SK-N-SH (cell line): ENCODE measurements around the gene CHD5. TPM values are rescaled to one million over a fixed set of nuclear protein-coding genes. Genes with fewer than 3 reads are reported as not detected.

Experiments
- CTCF ChIA-PET: fragments of 300-600, 350-600 bp; formaldehyde crosslinking; extraction: SDS; loops from one replicate; lab custom pipeline; 2021; lab: Yijun Ruan, JAX
- POLR2A ChIA-PET: fragments of 350-600 bp; sonication (Branson Sonifier 250); formaldehyde crosslinking; extraction: SDS; loops from one replicate; lab custom pipeline; 2020; ENCODE audit warnings: antibody characterized with exemption, inconsistent platforms; lab: Yijun Ruan, JAX
- DNase-seq: peaks from one replicate; pipeline ENCODE4 v3.0.0; 2012
- H2AFZ ChIP-seq: fragments of 200-600 bp; sonication (generic); 2 replicates; pipeline ENCODE4 v1.8.1; 2016; ENCODE audit warnings: antibody characterized with exemption, mild to moderate bottlenecking, low read depth
- H3F3A ChIP-seq: fragments of 200-600 bp; sonication (generic); replicated peaks from 2 replicates; pipeline ENCODE3; 2016; ENCODE audit warnings: antibody characterized with exemption, mild to moderate bottlenecking; ENCODE audit not compliant: insufficient read depth
- H3K27ac ChIP-seq, 2 experiments: fragments of 200-500 bp in 1 of 2; fragments of 200-600 bp in 1 of 2; sonication (Bioruptor generic) in 1 of 2; sonication (generic), shearing (Covaris generic) in 1 of 2; 2 replicates each; pipeline versions ENCODE4 v1.5.1 to v1.6.1; 2014 to 2016; ENCODE audit warnings: low read depth in 2 of 2, inconsistent platforms in 1 of 2, low read length in 1 of 2, mild to moderate bottlenecking in 1 of 2, mixed read lengths in 1 of 2
- H3K27me3 ChIP-seq: fragments of 200-600 bp; sonication (generic), shearing (Covaris generic); 2 replicates; pipeline ENCODE4 v1.6.1; 2016; ENCODE audit warnings: mixed run types; ENCODE audit not compliant: insufficient read depth
- H3K36me3 ChIP-seq, 2 experiments: fragments of 200-500 bp in 1 of 2; fragments of 200-600 bp in 1 of 2; sonication (Bioruptor generic) in 1 of 2; sonication (generic) in 1 of 2; replicated peaks in 1 of 2; 2 replicates each; pipeline versions ENCODE3 to v1.5.1; 2014 to 2016; ENCODE audit warnings: low read length in 1 of 2, mild to moderate bottlenecking in 1 of 2; ENCODE audit not compliant: insufficient read depth in 2 of 2, control insufficient read depth in 1 of 2
- H3K4me1 ChIP-seq, 2 experiments: fragments of 200-500 bp in 1 of 2; fragments of 200-600 bp in 1 of 2; sonication (Bioruptor generic) in 1 of 2; sonication (generic), shearing (Covaris generic) in 1 of 2; 2 replicates each; pipeline versions ENCODE4 v1.5.1 to v1.6.1; 2014 to 2016; ENCODE audit warnings: low read depth in 1 of 2, low read length in 1 of 2, mixed run types in 1 of 2; ENCODE audit not compliant: insufficient read depth in 2 of 2, control insufficient read depth in 1 of 2
- H3K4me2 ChIP-seq: fragments of 200-600 bp; sonication (generic), shearing (Covaris generic); 2 replicates; pipeline ENCODE4 v1.6.1; 2017; ENCODE audit warnings: mixed run types
- H3K4me3 ChIP-seq, 2 experiments: fragments of 200-500 bp in 1 of 2; fragments of 200-600 bp in 1 of 2; sonication (Bioruptor generic) in 1 of 2; sonication (generic), shearing (Covaris generic) in 1 of 2; 2 replicates each; pipeline versions ENCODE4 v1.5.1 to v1.8.1; 2014 to 2016; ENCODE audit warnings: low read depth in 2 of 2, inconsistent platforms in 1 of 2, low read length in 1 of 2, mild to moderate bottlenecking in 1 of 2, mixed read lengths in 1 of 2, moderate library complexity in 1 of 2
- H3K79me2 ChIP-seq: fragments of 200-600 bp; sonication (generic); 2 replicates; pipeline ENCODE4 v1.8.1; 2017; ENCODE audit warnings: mild to moderate bottlenecking; ENCODE audit not compliant: insufficient read depth
- H3K9ac ChIP-seq: fragments of 200-600 bp; sonication (generic); 2 replicates; pipeline ENCODE4 v1.6.1; 2017; ENCODE audit warnings: mixed run types
- H3K9me2 ChIP-seq: fragments of 200-600 bp; sonication (generic); 2 replicates; pipeline ENCODE4 v1.6.1; 2017; ENCODE audit warnings: mixed run types
- H3K9me3 ChIP-seq: fragments of 200-600 bp; sonication (generic); 2 replicates; pipeline ENCODE4 v1.6.1; 2017; ENCODE audit warnings: mixed run types, mild to moderate bottlenecking, moderate library complexity
- H4K20me1 ChIP-seq: fragments of 200-600 bp; sonication (generic); 2 replicates; pipeline ENCODE4 v1.6.1; 2017; ENCODE audit warnings: mild to moderate bottlenecking, mixed run types; ENCODE audit not compliant: insufficient read depth
- CTCF ChIP-seq: fragments of 200-600 bp; sonication (generic); IDR thresholded peaks from 2 replicates; pipeline ENCODE4 v1.6.1; 2017; ENCODE audit warnings: antibody characterized with exemption, mild to moderate bottlenecking, moderate library complexity
- FOSL2 ChIP-seq: IDR thresholded peaks from 2 replicates; pipeline ENCODE4 v1.4.0; 2012; ENCODE audit warnings: low read depth, mild to moderate bottlenecking, moderate library complexity, borderline replicate concordance
- FOXM1 ChIP-seq: IDR thresholded peaks from 2 replicates; pipeline ENCODE4 v1.4.0; 2012; ENCODE audit warnings: low read depth, mild to moderate bottlenecking
- GABPA ChIP-seq: IDR thresholded peaks from 2 replicates; pipeline ENCODE4 v1.4.0; 2012; ENCODE audit warnings: low read depth, mild to moderate bottlenecking
- GATA2 ChIP-seq: sonication (generic); formaldehyde crosslinking; IDR thresholded peaks from 2 replicates; pipeline ENCODE4 v1.5.0; 2020; ENCODE audit warnings: mild to moderate bottlenecking, missing genetic modification reagents
- IRF3 ChIP-seq: fragments of 150-350 bp; IDR thresholded peaks from 2 replicates; pipeline ENCODE4 v1.6.1; 2016; ENCODE audit warnings: mild to moderate bottlenecking, low read depth, low read length
- MAX ChIP-seq: IDR thresholded peaks from 2 replicates; pipeline ENCODE4 v1.4.0; 2012; ENCODE audit warnings: low read depth
- NFIC ChIP-seq: IDR thresholded peaks from 2 replicates; pipeline ENCODE4 v1.4.0; 2012; ENCODE audit warnings: borderline replicate concordance
- RCOR1 ChIP-seq: fragments of 150-350 bp; IDR thresholded peaks from 2 replicates; pipeline ENCODE4 v1.6.1; 2017; ENCODE audit warnings: antibody characterized with exemption, low read length
- RFX5 ChIP-seq: IDR thresholded peaks from 2 replicates; pipeline ENCODE4 v1.6.1; 2012; ENCODE audit warnings: mild to moderate bottlenecking, improper control_type of control experiment, low read length
- RXRA ChIP-seq: IDR thresholded peaks from 2 replicates; pipeline ENCODE4 v1.4.0; 2012; ENCODE audit warnings: low read depth, mild to moderate bottlenecking, borderline replicate concordance
- SIN3A ChIP-seq: IDR thresholded peaks from 2 replicates; pipeline ENCODE4 v1.6.1; 2012; ENCODE audit warnings: low read depth, mild to moderate bottlenecking, low read length, moderate library complexity, borderline replicate concordance
- TAF1 ChIP-seq: IDR thresholded peaks from 2 replicates; pipeline ENCODE4 v1.6.1; 2012; ENCODE audit warnings: low read depth, mild to moderate bottlenecking, low read length, moderate library complexity, borderline replicate concordance
- TCF12 ChIP-seq: IDR thresholded peaks from 2 replicates; pipeline ENCODE4 v1.4.0; 2012
- USF1 ChIP-seq: IDR thresholded peaks from 2 replicates; pipeline ENCODE4 v1.4.0; 2012; ENCODE audit warnings: low read depth, borderline replicate concordance
- USF2 ChIP-seq: fragments of 150-350 bp; IDR thresholded peaks from 2 replicates; pipeline ENCODE4 v1.6.1; 2017; ENCODE audit warnings: antibody characterized with exemption, low read length, low read depth, borderline replicate concordance
- YY1 ChIP-seq: IDR thresholded peaks from 2 replicates; pipeline ENCODE4 v1.4.0; 2012; ENCODE audit warnings: low read depth, mild to moderate bottlenecking
- WGBS: methylation state at CpG from one replicate; pipeline ENCODE4 v1.1.6; 2017; ENCODE audit warnings: low lambda C conversion rate; 5-methylcytosine and 5-hydroxymethylcytosine counted together
- polyA plus RNA-seq, 3 experiments: library from polyadenylated mRNA; depleted of rRNA; stranded (reverse); fragments of >200 nt; gene quantifications; 2 replicates each; pipeline ENCODE4 v1.2.3, GENCODE V29; 2012
- TF ChIP-seq, protein P1 (sequence below): IDR thresholded peaks from 2 replicates; pipeline ENCODE4 v1.4.0; 2012; ENCODE audit warnings: low read depth, borderline replicate concordance

CHD5 gene
- polyA plus RNA-seq, 1 of the 3 experiments (the other 2 are of a cell fraction), result 0.26 TPM

- TF ChIP-seq, protein P1, sequence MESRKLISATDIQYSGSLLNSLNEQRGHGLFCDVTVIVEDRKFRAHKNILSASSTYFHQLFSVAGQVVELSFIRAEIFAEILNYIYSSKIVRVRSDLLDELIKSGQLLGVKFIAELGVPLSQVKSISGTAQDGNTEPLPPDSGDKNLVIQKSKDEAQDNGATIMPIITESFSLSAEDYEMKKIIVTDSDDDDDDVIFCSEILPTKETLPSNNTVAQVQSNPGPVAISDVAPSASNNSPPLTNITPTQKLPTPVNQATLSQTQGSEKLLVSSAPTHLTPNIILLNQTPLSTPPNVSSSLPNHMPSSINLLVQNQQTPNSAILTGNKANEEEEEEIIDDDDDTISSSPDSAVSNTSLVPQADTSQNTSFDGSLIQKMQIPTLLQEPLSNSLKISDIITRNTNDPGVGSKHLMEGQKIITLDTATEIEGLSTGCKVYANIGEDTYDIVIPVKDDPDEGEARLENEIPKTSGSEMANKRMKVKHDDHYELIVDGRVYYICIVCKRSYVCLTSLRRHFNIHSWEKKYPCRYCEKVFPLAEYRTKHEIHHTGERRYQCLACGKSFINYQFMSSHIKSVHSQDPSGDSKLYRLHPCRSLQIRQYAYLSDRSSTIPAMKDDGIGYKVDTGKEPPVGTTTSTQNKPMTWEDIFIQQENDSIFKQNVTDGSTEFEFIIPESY, result no peak
- no peak for TF ChIP-seq TAF1
- no peak for TF ChIP-seq YY1
- no peak for TF ChIP-seq USF1
- no peak for TF ChIP-seq GABPA
- no peak for TF ChIP-seq USF2
Measured at GRCh38 chr1:6218375-6219164, 38.4 kb upstream of the CHD5 start (continued).

- Histone ChIP-seq H3K4me2 (no peak overlapping the region), H3F3A (no peaks in the 10 kb centered on the region), H3K36me3 (peaks cover 0 to 11% of the 10 kb centered on the region in 2 experiments), H3K9me2 (no peaks in the 10 kb centered on the region), H3K27ac (no peak overlapping the region), H4K20me1 (no peaks in the 10 kb centered on the region), H3K27me3 (no peaks in the 10 kb centered on the region), H3K9ac (no peak overlapping the region), H2AFZ (no peak overlapping the region), H3K79me2 (no peaks in the 10 kb centered on the region), H3K9me3 (no peaks in the 10 kb centered on the region), H3K4me3 (no peak overlapping the region), H3K4me1 (peaks cover 0 to 18% of the 10 kb centered on the region in 2 experiments; a peak in 1 of 4 replicates)
- WGBS, result 94% methylated on average over 3 of the region's 20 CpGs
- CTCF ChIA-PET, result interaction anchor here (0.5 to 1.0 kb wide), 3 partner anchors 13 to 368 kb away, joined by 3 read pairs; no protein-coding TSS in a partner anchor
- POLR2A ChIA-PET, result no interaction called here
- DNase-seq, result no peak
- TF ChIP-seq IRF3 (no peak), TCF12 (no peak), NFIC (no peak), MAX (no peak), FOSL2 (no peak), SIN3A (no peak), FOXM1 (no peak), RXRA (no peak), RFX5 (no peak), YY1 (no peak), RCOR1 (no peak), CTCF (no peak), GATA2 (CRISPR knock-in tag) (no peak)
- TF ChIP-seq, protein P1, result no peak
Measured at GRCh38 chr1:6212193-6212959, 32.3 kb upstream of the CHD5 start.
